Esophagus muscularis mucosa (tissue), 3 donors: ENCODE results near the gene SLC9A5.

Experiments used
- CTCF ChIP-seq, 3 experiments: fragments of 200-600 bp in 2 of 3; fragments of 450-650 bp in 1 of 3; sonication (generic) in 2 of 3; IDR thresholded peaks; one replicate each; pipeline ENCODE4 v1.5.1; 2017 to 2019; ENCODE audit warnings: antibody characterized with exemption in 3 of 3, mild to moderate bottlenecking in 2 of 3, moderate library complexity in 1 of 3
- POLR2A ChIP-seq: fragments of 450-650 bp; IDR thresholded peaks from one replicate; pipeline ENCODE4 v1.6.1; 2017; ENCODE audit warnings: antibody characterized with exemption, moderate library complexity, mild to moderate bottlenecking, low read depth

DNA sequence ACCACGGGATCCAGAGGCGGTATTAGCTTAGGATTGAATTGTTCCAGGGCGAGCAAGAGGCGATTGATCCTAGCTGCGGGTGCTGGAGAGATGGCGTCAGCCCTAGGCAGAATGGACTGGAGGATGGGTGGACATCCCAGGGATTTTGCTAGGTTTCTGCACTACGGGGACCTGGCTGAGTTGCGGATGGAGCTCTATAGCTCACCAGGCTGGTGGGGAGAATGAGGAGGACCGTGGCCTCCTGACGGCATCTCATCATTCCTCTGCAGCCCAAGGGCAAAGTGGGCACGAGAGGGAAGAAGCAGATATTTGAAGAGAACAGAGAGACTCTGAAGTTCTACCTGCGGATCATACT lies 21.2 kb upstream of the SLC9A5 start:
- TF ChIP-seq CTCF (IDR thresholded peaks at IDR 0.05) = no peak
- no peak for TF ChIP-seq POLR2A
